ENCODE data around the gene APOC3.
A peak's percentile ranks its signal among the peaks of the same experiment; 100 is the strongest.
"Not testable (repeated sequence)": the region's sequence is repeated elsewhere in the genome, so short reads cannot be mapped to it uniquely, and the experiment has no call there.

Gene APOC3

GRCh38 chr11:116832350-116833290 is 2.9 kb downstream of the APOC3 start:
- no peak for DNase-seq

GRCh38 chr11:116833491-116833815 is 3.7 kb downstream of the APOC3 start:
- no peak for DNase-seq

- no peak for DNase-seq
Observed at GRCh38 chr11:116833816-116834534, 4.3 kb downstream of the APOC3 start.

- DNase-seq, result not testable (repeated sequence)
Observed at GRCh38 chr11:116834535-116835041, 4.9 kb downstream of the APOC3 start.

- no peak for DNase-seq
Observed at GRCh38 chr11:116835042-116835772, 5.5 kb downstream of the APOC3 start.

GRCh38 chr11:116835791-116836631 is 6.3 kb downstream of the APOC3 start:
- peak; percentile 85 for DNase-seq

GRCh38 chr11:116836632-116836991 is 6.9 kb downstream of the APOC3 start:
- no peak for DNase-seq

GRCh38 chr11:116837231-116838091 is 7.8 kb downstream of the APOC3 start, which contains the start of gene APOA1:
TSS of gene APOA1 (minus strand) at chr11:116837622. CDS start at chr11:116837387, 235 bp downstream.
- no peak for DNase-seq

GRCh38 chr11:116838321-116839084 is 8.8 kb downstream of the APOC3 start:
- DNase-seq, result no peak

- no peak for DNase-seq
Observed at GRCh38 chr11:116840224-116840745, 10.6 kb downstream of the APOC3 start.

GRCh38 chr11:116840746-116841296 is 11.1 kb downstream of the APOC3 start:
- DNase-seq, result no peak

GRCh38 chr11:116842117-116842516 is 12.4 kb downstream of the APOC3 start:
- DNase-seq, result no peak

- no peak for DNase-seq
Observed at GRCh38 chr11:116842909-116843308, 13.2 kb downstream of the APOC3 start.

GRCh38 chr11:116843661-116844060 is 14.0 kb downstream of the APOC3 start:
- no peak for DNase-seq

- no peak for DNase-seq
Observed at GRCh38 chr11:116844722-116845121, 15.0 kb downstream of the APOC3 start.

GRCh38 chr11:116847612-116848011 is 17.9 kb downstream of the APOC3 start:
- no peak for DNase-seq

GRCh38 chr11:116849060-116849459 is 19.4 kb downstream of the APOC3 start:
- DNase-seq, result no peak

- DNase-seq, result no peak
Observed at GRCh38 chr11:116849486-116849885, 19.8 kb downstream of the APOC3 start.

GRCh38 chr11:116851626-116852025 is 21.9 kb downstream of the APOC3 start:
- peak; percentile 70 for DNase-seq

All from CD4-positive, alpha-beta T cell treated with Interleukin-17A for 1 hour (primary cell).